Astrocyte of the spinal cord (primary cell): ENCODE measurements around the gene MRPL55.

Experiments used
- DNase-seq: peaks from one replicate; pipeline ENCODE4 v3.0.0; 2011; ENCODE audit warnings: low read depth, low spot score
- H3K4me3 ChIP-seq: 2 replicates; pipeline ENCODE4 v1.5.1; 2011; ENCODE audit warnings: low read depth, mild to moderate bottlenecking, low read length, moderate library complexity
- CTCF ChIP-seq: IDR thresholded peaks from 2 replicates; pipeline ENCODE4 v1.5.1; 2012; ENCODE audit warnings: low read depth, mild to moderate bottlenecking, low read length, inconsistent platforms
- in situ Hi-C: cut with HindIII; loops from 2 replicates; pipeline ENCODE4 v1.10.0; 2017; ENCODE audit warnings: low sequenced_read_pairs

Gene MRPL55

GRCh38 chr1:228071839-228072657 is 37.1 kb downstream of the MRPL55 start:
- no peak for DNase-seq
- in situ Hi-C loops, result no loop called here
- H3K4me3 ChIP-seq, result no peak overlapping the region
- no peak for TF ChIP-seq CTCF

GRCh38 chr1:228070851-228071250 is 38.2 kb downstream of the MRPL55 start:
- TF ChIP-seq CTCF, result no peak

GRCh38 chr1:228070173-228070572 is 38.9 kb downstream of the MRPL55 start:
- in situ Hi-C loops, result no loop called here
- no peak for TF ChIP-seq CTCF
- no peak for DNase-seq
- H3K4me3 ChIP-seq, result no peak overlapping the region

More at GRCh38 chr1:228070851-228071250, 38.2 kb downstream of the MRPL55 start:
- DNase-seq, result no peak
- in situ Hi-C loops, result no loop called here
- no peak overlapping the region for H3K4me3 ChIP-seq

GRCh38 chr1:228068359-228068758 is 40.7 kb downstream of the MRPL55 start:
- DNase-seq, result no peak
- in situ Hi-C loops, result no loop called here
- no peak overlapping the region for H3K4me3 ChIP-seq
- TF ChIP-seq CTCF, result no peak

- no peak for DNase-seq
- in situ Hi-C loops, result no loop called here
- no peak for TF ChIP-seq CTCF
- H3K4me3 ChIP-seq, result no peak overlapping the region
These were observed 42.0 kb downstream of the MRPL55 start for GRCh38 chr1:228066891-228067654.

- H3K4me3 ChIP-seq, result no peak overlapping the region
- DNase-seq, result no peak
- in situ Hi-C loops, result no loop called here
- TF ChIP-seq CTCF, result no peak
These were observed 42.7 kb downstream of the MRPL55 start for GRCh38 chr1:228066416-228066815.
